Ishikawa (cell line): ENCODE results near the gene TIMP2.

Source experiments
- CEBPB ChIP-seq: IDR thresholded peaks from 2 replicates; pipeline ENCODE4 v1.6.1; 2012
- CREB1 ChIP-seq: IDR thresholded peaks from 2 replicates; pipeline ENCODE4 v1.6.1; 2012; ENCODE audit warnings: low read depth
- EGR1 ChIP-seq: IDR thresholded peaks from 2 replicates; pipeline ENCODE4 v1.6.1; 2012
- EP300 ChIP-seq: IDR thresholded peaks from 2 replicates; pipeline ENCODE4 v1.6.1; 2012; ENCODE audit warnings: borderline replicate concordance
- FOXM1 ChIP-seq: IDR thresholded peaks from 2 replicates; pipeline ENCODE4 v1.6.1; 2012; ENCODE audit warnings: low read depth, borderline replicate concordance
- NFIC ChIP-seq: IDR thresholded peaks from 2 replicates; pipeline ENCODE4 v1.6.1; 2012
- RAD21 ChIP-seq: IDR thresholded peaks from 2 replicates; pipeline ENCODE4 v1.6.1; 2012; ENCODE audit warnings: low read depth
- TAF1 ChIP-seq: IDR thresholded peaks from 2 replicates; pipeline ENCODE4 v1.6.1; 2012; ENCODE audit warnings: low read depth, mild to moderate bottlenecking
- TCF12 ChIP-seq: IDR thresholded peaks from 2 replicates; pipeline ENCODE4 v1.6.1; 2012; ENCODE audit warnings: low read depth
- TEAD4 ChIP-seq: IDR thresholded peaks from 2 replicates; pipeline ENCODE4 v1.6.1; 2012
- YY1 ChIP-seq: IDR thresholded peaks from 2 replicates; pipeline ENCODE4 v1.6.1; 2012; ENCODE audit warnings: low read depth
- ZBTB7A ChIP-seq: IDR thresholded peaks from 2 replicates; pipeline ENCODE4 v1.6.1; 2012; ENCODE audit warnings: low read depth
- TF ChIP-seq, protein P1 (sequence below): IDR thresholded peaks from 2 replicates; pipeline ENCODE4 v1.6.1; 2012
- TF ChIP-seq, protein P2 (sequence below): IDR thresholded peaks from 2 replicates; pipeline ENCODE4 v1.6.1; 2012
- TF ChIP-seq, protein P3 (sequence below): IDR thresholded peaks from 2 replicates; pipeline ENCODE4 v1.6.1; 2012; ENCODE audit warnings: low read depth, mild to moderate bottlenecking

Gene TIMP2

DNA sequence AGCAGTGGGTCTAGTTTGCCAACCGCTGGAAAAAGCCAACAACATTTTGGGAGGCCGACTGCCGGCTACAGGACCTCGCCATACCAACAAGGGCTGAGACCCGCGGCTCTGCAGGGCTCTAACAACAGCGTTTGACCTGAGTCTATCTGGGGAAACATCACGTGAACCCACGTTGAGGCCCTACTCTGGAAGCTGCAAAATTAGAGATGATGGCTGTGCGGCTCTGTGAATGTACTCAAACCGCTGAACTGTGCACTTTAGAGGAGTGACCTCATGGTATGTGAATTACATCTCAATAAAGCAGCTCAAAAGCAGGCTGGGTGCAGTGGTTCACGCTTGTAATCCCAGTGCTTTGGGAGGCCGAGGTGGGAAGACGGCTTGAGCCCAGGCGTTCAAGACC lies 12.1 kb downstream of the TIMP2 start:
- TF ChIP-seq, protein P1, sequence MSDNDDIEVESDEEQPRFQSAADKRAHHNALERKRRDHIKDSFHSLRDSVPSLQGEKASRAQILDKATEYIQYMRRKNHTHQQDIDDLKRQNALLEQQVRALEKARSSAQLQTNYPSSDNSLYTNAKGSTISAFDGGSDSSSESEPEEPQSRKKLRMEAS: no peak
- TF ChIP-seq CEBPB: no peak
- TF ChIP-seq NFIC: no peak
- no peak for TF ChIP-seq CREB1
- TF ChIP-seq FOXM1: no peak
- TF ChIP-seq TCF12: no peak
- no peak for TF ChIP-seq RAD21
- TF ChIP-seq TEAD4: no peak
- TF ChIP-seq, protein P2, sequence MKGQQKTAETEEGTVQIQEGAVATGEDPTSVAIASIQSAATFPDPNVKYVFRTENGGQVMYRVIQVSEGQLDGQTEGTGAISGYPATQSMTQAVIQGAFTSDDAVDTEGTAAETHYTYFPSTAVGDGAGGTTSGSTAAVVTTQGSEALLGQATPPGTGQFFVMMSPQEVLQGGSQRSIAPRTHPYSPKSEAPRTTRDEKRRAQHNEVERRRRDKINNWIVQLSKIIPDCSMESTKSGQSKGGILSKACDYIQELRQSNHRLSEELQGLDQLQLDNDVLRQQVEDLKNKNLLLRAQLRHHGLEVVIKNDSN: no peak
- no peak for TF ChIP-seq EP300
- no peak for TF ChIP-seq YY1
- TF ChIP-seq ZBTB7A: no peak
- TF ChIP-seq, protein P3, sequence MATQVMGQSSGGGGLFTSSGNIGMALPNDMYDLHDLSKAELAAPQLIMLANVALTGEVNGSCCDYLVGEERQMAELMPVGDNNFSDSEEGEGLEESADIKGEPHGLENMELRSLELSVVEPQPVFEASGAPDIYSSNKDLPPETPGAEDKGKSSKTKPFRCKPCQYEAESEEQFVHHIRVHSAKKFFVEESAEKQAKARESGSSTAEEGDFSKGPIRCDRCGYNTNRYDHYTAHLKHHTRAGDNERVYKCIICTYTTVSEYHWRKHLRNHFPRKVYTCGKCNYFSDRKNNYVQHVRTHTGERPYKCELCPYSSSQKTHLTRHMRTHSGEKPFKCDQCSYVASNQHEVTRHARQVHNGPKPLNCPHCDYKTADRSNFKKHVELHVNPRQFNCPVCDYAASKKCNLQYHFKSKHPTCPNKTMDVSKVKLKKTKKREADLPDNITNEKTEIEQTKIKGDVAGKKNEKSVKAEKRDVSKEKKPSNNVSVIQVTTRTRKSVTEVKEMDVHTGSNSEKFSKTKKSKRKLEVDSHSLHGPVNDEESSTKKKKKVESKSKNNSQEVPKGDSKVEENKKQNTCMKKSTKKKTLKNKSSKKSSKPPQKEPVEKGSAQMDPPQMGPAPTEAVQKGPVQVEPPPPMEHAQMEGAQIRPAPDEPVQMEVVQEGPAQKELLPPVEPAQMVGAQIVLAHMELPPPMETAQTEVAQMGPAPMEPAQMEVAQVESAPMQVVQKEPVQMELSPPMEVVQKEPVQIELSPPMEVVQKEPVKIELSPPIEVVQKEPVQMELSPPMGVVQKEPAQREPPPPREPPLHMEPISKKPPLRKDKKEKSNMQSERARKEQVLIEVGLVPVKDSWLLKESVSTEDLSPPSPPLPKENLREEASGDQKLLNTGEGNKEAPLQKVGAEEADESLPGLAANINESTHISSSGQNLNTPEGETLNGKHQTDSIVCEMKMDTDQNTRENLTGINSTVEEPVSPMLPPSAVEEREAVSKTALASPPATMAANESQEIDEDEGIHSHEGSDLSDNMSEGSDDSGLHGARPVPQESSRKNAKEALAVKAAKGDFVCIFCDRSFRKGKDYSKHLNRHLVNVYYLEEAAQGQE: no peak
- TF ChIP-seq EGR1: no peak
- no peak for TF ChIP-seq TAF1

DNA sequence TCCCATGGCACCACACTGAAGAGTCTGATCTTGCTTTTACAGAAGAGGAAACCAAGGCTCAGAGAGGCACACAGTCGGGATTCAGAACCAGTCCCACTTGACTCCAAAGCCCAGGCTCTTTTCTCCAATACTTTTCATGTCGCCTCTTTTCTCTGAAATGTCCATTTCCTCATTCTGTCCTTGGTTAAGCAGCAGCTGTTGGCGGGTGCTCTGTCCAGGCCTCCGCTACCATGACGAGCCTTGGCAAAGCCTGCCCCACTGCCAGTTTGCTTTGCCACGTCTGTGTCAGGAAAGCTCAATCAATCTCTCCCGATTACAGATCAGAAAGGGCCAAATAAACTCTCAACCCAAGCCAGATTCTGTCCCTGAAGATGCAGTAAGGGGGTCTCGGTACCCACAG lies 13.1 kb downstream of the TIMP2 start:
- TF ChIP-seq RAD21 (no peak), FOXM1 (no peak), EP300 (no peak), TEAD4 (no peak)
- TF ChIP-seq, protein P2: no peak

DNA sequence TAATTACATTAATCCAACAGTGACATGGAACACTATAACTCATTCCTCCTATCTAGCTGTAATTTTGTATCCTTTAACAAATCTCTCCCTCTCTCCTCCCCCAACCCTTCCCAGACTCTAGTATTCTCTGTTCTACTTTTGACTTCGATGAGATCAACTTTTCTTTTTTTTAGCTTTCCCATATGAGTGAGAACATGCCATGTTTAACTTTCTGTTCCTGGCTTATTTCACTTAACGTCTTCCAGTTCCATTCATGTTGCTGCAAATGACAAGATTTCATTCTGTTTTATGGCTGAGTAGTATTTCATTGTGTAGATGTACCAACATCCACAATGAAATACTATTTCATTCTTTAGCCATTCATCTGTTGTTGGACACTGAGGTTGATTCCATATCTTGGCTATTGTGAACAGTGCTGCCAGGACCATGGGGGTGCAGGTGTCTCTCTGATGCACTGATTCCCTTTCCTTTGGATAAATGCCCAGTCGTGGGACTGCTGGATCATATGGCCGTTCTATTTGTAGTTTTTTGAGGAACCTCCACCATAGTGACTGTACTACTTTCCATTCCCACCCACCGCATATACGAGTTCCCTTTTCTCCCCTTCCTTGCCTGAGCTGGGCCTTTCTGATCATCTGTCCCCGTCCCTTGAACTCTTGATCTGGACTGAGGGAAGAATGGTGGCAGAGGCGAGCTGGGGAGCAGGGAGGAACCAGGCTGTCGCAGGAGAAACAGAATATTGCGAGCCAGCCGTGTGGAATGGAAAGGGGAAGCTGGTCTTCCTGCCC lies 14.5 kb downstream of the TIMP2 start:
- TF ChIP-seq TEAD4 (no peak), TCF12 (no peak), CEBPB (no peak), RAD21 (no peak), TAF1 (no peak), FOXM1 (no peak), EP300 (no peak), ZBTB7A (no peak), YY1 (no peak), EGR1 (no peak), NFIC (no peak), CREB1 (no peak)
- TF ChIP-seq, protein P3: no peak
- TF ChIP-seq, protein P1: no peak
- TF ChIP-seq, protein P2: no peak

DNA sequence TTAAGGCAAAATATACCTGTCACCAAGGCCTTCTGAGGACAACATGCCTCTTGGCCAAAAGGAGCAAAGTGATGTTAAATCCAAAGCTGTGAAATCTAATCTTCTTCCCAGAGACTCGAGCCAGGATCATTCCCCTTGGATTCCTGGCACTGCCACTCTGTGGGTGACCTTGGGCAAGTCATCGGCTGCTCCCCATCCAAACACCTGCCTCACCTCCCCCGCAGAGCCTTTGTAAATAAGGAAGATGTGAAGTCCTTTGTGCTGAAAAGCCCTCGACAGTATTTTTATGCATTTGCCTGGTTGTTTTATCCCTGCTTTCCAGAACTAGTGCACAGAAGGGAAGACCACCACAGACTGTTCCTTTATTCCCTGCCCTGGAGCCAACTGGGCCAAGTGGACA lies 16.8 kb downstream of the TIMP2 start:
- TF ChIP-seq CEBPB: no peak
- TF ChIP-seq FOXM1: no peak
- TF ChIP-seq, protein P1: no peak
- no peak for TF ChIP-seq EGR1
- TF ChIP-seq TEAD4: no peak
- TF ChIP-seq, protein P2: no peak
- TF ChIP-seq RAD21: no peak
- no peak for TF ChIP-seq TAF1
- TF ChIP-seq CREB1: no peak
- no peak for TF ChIP-seq ZBTB7A
- TF ChIP-seq NFIC: no peak
- TF ChIP-seq, protein P3: no peak
- TF ChIP-seq YY1: no peak
